GM18907 (cell line): Measurements from ENCODE around the gene POFUT1.
"Not testable (repeated sequence)": the region's sequence is repeated elsewhere in the genome, so short reads cannot be mapped to it uniquely, and the experiment has no call there.

Experiments
- ATAC-seq: cut with Tn5 transposase; IDR thresholded peaks from one replicate; pipeline ENCODE4 v1.9.1; 2021; ENCODE audit warnings: mild to moderate bottlenecking, moderate library complexity; ENCODE audit not compliant: unreplicated experiment

POFUT1 gene

GRCh38 chr20:32188376-32189122 is 19.1 kb upstream of the POFUT1 start:
- ATAC-seq, result no peak

GRCh38 chr20:32189123-32189410 is 18.6 kb upstream of the POFUT1 start:
- no peak for ATAC-seq

- ATAC-seq, result no peak
Measured at GRCh38 chr20:32189691-32190615, 17.7 kb upstream of the POFUT1 start.

- no peak for ATAC-seq
Measured at GRCh38 chr20:32190616-32191415, 16.9 kb upstream of the POFUT1 start.

GRCh38 chr20:32191422-32191821 is 16.3 kb upstream of the POFUT1 start:
- no peak for ATAC-seq

GRCh38 chr20:32191873-32192272 is 15.8 kb upstream of the POFUT1 start:
- ATAC-seq, result no peak

GRCh38 chr20:32192698-32193097 is 15.0 kb upstream of the POFUT1 start:
- no peak for ATAC-seq

- ATAC-seq, result not testable (repeated sequence)
Measured at GRCh38 chr20:32193336-32193735, 14.3 kb upstream of the POFUT1 start.

- no peak for ATAC-seq
Measured at GRCh38 chr20:32193996-32194395, 13.7 kb upstream of the POFUT1 start.

GRCh38 chr20:32195581-32195980 is 12.1 kb upstream of the POFUT1 start:
- ATAC-seq, result no peak

- ATAC-seq, result not testable (repeated sequence)
Measured at GRCh38 chr20:32196613-32197012, 11.1 kb upstream of the POFUT1 start.

GRCh38 chr20:32197136-32197535 is 10.5 kb upstream of the POFUT1 start:
- not testable (repeated sequence) for ATAC-seq

GRCh38 chr20:32199006-32199405 is 8.7 kb upstream of the POFUT1 start:
- no peak for ATAC-seq

- no peak for ATAC-seq
Measured at GRCh38 chr20:32201296-32201976, 6.2 kb upstream of the POFUT1 start.

- no peak for ATAC-seq
Measured at GRCh38 chr20:32201977-32202363, 5.7 kb upstream of the POFUT1 start.

GRCh38 chr20:32203356-32204204 is 4.1 kb upstream of the POFUT1 start:
- no peak for ATAC-seq

GRCh38 chr20:32204205-32205109 is 3.2 kb upstream of the POFUT1 start:
- no peak for ATAC-seq

GRCh38 chr20:32205110-32205842 is 2.4 kb upstream of the POFUT1 start:
- ATAC-seq, result no peak
